ENCODE results near the gene WDFY2. TPM values are rescaled to one million over a fixed set of nuclear protein-coding genes. Genes with fewer than 3 reads are reported as not detected.

The WDFY2 gene
- total and polyA plus RNA-seq, 2 experiments from 2014 or later = 11.4 to 24.0 TPM

DNA sequence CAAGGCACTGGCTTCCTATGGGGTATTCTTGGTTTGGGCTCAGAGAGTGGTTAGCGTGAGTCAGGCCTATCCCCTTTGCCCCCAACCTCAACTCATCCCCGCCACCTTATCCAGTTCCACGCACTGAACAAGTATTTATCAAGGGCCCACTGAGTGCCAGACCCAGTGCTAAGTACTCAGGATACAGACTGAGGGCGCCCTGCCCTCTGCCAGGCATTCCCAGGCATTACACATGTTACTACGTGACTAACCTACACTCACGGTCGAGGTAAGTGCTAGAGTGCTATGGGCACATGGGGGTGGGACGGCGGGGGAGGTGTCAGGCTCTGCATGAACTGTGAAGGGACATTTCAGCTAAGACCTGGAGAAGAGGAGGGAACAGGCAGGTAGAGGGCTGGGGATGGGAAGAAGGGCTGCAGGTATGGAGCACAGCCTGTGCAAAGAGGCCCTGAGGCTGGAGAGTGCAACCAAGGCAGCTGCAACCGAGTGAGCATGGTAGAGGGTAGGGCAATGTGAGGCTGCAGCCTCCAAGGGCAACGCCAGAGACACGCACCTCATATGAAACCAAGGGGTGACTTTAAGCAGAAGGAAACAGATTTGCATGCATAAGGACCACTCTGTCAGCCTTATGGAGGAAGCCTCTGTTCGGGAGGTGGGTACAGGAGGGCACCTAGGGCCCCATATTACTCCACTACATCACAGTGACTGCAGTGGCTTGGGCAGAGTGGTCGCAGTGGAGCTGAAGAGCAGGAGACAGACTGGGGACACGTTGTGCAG is 197.2 kb downstream of the WDFY2 start:
- no peak overlapping the region for H2AFZ ChIP-seq
- Mint-ChIP-seq H3K27ac (no peak overlapping the region), H3K27me3 (ENCODE audit: insufficient read depth, low read depth, poor library complexity) (peaks cover 13% of the 10 kb centered on the region), H3K9me3 (no peaks in the 10 kb centered on the region), H3K4me1 (peaks cover 15% of the 10 kb centered on the region), H3K36me3 (ENCODE audit: low read depth) (no peaks in the 10 kb centered on the region), H3K4me3 (no peak overlapping the region)
- H3K4me1 ChIP-seq (ENCODE audit: insufficient read depth) = no peaks in the 10 kb centered on the region
- H3F3A ChIP-seq (replicated peaks; ENCODE audit: low read depth) = no peaks in the 10 kb centered on the region
- no peaks in the 10 kb centered on the region for H4K20me1 ChIP-seq (replicated peaks; ENCODE audit: insufficient read depth)
- TF ChIP-seq, protein P1, sequence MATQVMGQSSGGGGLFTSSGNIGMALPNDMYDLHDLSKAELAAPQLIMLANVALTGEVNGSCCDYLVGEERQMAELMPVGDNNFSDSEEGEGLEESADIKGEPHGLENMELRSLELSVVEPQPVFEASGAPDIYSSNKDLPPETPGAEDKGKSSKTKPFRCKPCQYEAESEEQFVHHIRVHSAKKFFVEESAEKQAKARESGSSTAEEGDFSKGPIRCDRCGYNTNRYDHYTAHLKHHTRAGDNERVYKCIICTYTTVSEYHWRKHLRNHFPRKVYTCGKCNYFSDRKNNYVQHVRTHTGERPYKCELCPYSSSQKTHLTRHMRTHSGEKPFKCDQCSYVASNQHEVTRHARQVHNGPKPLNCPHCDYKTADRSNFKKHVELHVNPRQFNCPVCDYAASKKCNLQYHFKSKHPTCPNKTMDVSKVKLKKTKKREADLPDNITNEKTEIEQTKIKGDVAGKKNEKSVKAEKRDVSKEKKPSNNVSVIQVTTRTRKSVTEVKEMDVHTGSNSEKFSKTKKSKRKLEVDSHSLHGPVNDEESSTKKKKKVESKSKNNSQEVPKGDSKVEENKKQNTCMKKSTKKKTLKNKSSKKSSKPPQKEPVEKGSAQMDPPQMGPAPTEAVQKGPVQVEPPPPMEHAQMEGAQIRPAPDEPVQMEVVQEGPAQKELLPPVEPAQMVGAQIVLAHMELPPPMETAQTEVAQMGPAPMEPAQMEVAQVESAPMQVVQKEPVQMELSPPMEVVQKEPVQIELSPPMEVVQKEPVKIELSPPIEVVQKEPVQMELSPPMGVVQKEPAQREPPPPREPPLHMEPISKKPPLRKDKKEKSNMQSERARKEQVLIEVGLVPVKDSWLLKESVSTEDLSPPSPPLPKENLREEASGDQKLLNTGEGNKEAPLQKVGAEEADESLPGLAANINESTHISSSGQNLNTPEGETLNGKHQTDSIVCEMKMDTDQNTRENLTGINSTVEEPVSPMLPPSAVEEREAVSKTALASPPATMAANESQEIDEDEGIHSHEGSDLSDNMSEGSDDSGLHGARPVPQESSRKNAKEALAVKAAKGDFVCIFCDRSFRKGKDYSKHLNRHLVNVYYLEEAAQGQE (IDR thresholded peaks at IDR 0.05; ENCODE audit: unreplicated experiment) = no peak
- TF ChIP-seq CREB1 (CRISPR knock-in tag; IDR thresholded peaks at IDR 0.05; ENCODE audit: low read depth) (0 out of 2 replicates have a peak, but pooled peaks have one; percentile 9), EZH2phosphoT487 (IDR thresholded peaks at IDR 0.05; ENCODE audit: unreplicated experiment) (no peak)
- TF ChIP-seq, protein P2, sequence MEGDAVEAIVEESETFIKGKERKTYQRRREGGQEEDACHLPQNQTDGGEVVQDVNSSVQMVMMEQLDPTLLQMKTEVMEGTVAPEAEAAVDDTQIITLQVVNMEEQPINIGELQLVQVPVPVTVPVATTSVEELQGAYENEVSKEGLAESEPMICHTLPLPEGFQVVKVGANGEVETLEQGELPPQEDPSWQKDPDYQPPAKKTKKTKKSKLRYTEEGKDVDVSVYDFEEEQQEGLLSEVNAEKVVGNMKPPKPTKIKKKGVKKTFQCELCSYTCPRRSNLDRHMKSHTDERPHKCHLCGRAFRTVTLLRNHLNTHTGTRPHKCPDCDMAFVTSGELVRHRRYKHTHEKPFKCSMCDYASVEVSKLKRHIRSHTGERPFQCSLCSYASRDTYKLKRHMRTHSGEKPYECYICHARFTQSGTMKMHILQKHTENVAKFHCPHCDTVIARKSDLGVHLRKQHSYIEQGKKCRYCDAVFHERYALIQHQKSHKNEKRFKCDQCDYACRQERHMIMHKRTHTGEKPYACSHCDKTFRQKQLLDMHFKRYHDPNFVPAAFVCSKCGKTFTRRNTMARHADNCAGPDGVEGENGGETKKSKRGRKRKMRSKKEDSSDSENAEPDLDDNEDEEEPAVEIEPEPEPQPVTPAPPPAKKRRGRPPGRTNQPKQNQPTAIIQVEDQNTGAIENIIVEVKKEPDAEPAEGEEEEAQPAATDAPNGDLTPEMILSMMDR (conservative IDR thresholded peaks at IDR 0.05; ENCODE audit: low read depth in 2 of 2) = peak; percentile 58 to 70
- H3K4me3 ChIP-seq = no peak overlapping the region
- DNase-seq (ENCODE audit: low spot score) (peak; percentile 74), ATAC-seq (peak; percentile 89)
- no peak overlapping the region for H3K27ac ChIP-seq (ENCODE audit: low read depth)
- H3K4me2 ChIP-seq = no peak overlapping the region
- H3K27me3 ChIP-seq (ENCODE audit: insufficient read depth) = no peaks in the 10 kb centered on the region
- H3K36me3 ChIP-seq (ENCODE audit: insufficient read depth) = no peaks in the 10 kb centered on the region
- no peaks in the 10 kb centered on the region for H3K9me2 ChIP-seq (ENCODE audit: insufficient read depth)
- no peaks in the 10 kb centered on the region for H3K79me2 ChIP-seq (replicated peaks; ENCODE audit: insufficient read depth)

DNA sequence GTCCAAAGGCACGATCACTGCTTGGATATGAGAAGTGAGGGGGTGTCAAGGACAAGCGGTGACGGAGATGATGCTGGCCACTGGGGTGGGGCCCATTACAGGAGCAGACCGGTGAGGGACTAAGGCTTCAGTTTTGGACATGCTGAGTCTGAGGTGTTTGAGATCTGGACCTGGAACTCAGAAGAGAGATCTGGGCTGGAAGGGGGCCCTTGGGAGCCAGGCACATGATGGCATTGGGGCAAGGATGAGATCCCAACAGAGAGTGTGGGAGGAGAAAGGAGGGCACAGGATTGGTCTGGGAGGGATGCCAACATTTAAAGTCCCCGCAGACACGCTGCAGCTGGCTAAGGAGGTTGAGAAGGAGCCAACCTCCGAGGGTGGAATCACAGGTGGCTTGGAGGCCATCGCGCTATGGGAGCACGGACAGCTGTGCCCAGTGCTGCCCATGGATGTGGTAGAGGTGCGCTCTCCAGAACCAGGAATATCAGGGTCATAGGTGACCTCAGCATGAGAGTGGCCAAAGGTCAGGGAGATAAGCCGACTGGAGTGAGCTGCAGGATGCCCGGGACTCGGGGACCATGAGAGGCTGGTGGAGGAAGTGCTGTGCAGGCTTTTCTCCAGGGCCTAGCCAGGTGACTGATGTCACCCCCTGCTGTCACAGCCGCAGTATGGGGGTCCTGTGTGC is 197.9 kb downstream of the WDFY2 start:
- Histone ChIP-seq H3K27ac (ENCODE audit: low read depth) (no peak overlapping the region), H3K27me3 (ENCODE audit: insufficient read depth) (no peaks in the 10 kb centered on the region), H3K9me2 (ENCODE audit: insufficient read depth) (no peaks in the 10 kb centered on the region), H3K79me2 (replicated peaks; ENCODE audit: insufficient read depth) (no peaks in the 10 kb centered on the region), H2AFZ (no peak overlapping the region), H3K4me3 (no peak overlapping the region), H3F3A (replicated peaks; ENCODE audit: low read depth) (no peaks in the 10 kb centered on the region), H3K4me1 (ENCODE audit: insufficient read depth) (no peaks in the 10 kb centered on the region), H3K4me2 (no peak overlapping the region), H3K36me3 (ENCODE audit: insufficient read depth) (no peaks in the 10 kb centered on the region), H4K20me1 (replicated peaks; ENCODE audit: insufficient read depth) (no peaks in the 10 kb centered on the region)
- Mint-ChIP-seq H3K36me3 (ENCODE audit: low read depth) (no peaks in the 10 kb centered on the region), H3K4me1 (peaks cover 17% of the 10 kb centered on the region), H3K4me3 (no peak overlapping the region; the same call in 2 of the 3 replicates), H3K27ac (peak overlapping the region; percentile 74; the same call in 1 of the 2 replicates), H3K9me3 (no peaks in the 10 kb centered on the region), H3K27me3 (ENCODE audit: insufficient read depth, low read depth, poor library complexity) (peaks cover 13% of the 10 kb centered on the region)
- ATAC-seq (no peak), DNase-seq (ENCODE audit: low spot score) (no peak)
- TF ChIP-seq, protein P1 (IDR thresholded peaks at IDR 0.05; ENCODE audit: unreplicated experiment) = no peak
- no peak for TF ChIP-seq JUNB (IDR thresholded peaks at IDR 0.05; ENCODE audit: unreplicated experiment)
- TF ChIP-seq EZH2 (IDR thresholded peaks at IDR 0.05; ENCODE audit: low read depth, unreplicated experiment) = no peak
- TF ChIP-seq POLR2AphosphoS5 (IDR thresholded peaks at IDR 0.05; ENCODE audit: low read depth) = no peak
- no peak for TF ChIP-seq ZNF331 (CRISPR knock-in tag; IDR thresholded peaks at IDR 0.05; ENCODE audit: low read depth)
- TF ChIP-seq EZH2phosphoT487 (IDR thresholded peaks at IDR 0.05; ENCODE audit: unreplicated experiment) = no peak
- TF ChIP-seq, protein P2 (conservative IDR thresholded peaks at IDR 0.05; ENCODE audit: low read depth in 2 of 2) = no peak
